OCI-LY7 (cell line): ENCODE measurements around the gene MAGI1. TPM values are rescaled to one million over a fixed set of nuclear protein-coding genes. Genes with fewer than 3 reads are reported as not detected.

Experiments used
- BruUV-seq: library from RNA; stranded (reverse); fragments of 400-500 nt; replicated peaks from 2 replicates; lab custom pipeline; 2021; lab: Mats Ljungman, UMichigan
- CTCF ChIA-PET: fragments of 300-600 bp; sonication (Branson Sonifier 250); formaldehyde crosslinking; loops from one replicate; lab custom pipeline; 2022; ENCODE audit warnings: antibody characterized with exemption; ENCODE audit not compliant: unreplicated experiment; lab: Charles Lee
- POLR2A ChIA-PET: fragments of 300-600 bp; sonication (Branson Sonifier 250); formaldehyde crosslinking; loops from one replicate; lab custom pipeline; 2022; ENCODE audit warnings: antibody characterized with exemption; lab: Charles Lee
- DNase-seq: peaks from one replicate; pipeline ENCODE4 v3.0.0-alpha.2; 2015; ENCODE audit warnings: low spot score
- H2AFZ ChIP-seq: fragments of 200-600 bp; sonication (generic), shearing (Covaris generic); 2 replicates; pipeline ENCODE4 v1.6.1; 2014; ENCODE audit warnings: mild to moderate bottlenecking, antibody characterized with exemption, low read length, moderate library complexity
- H3K27ac ChIP-seq: fragments of 200-600 bp; sonication (generic); 2 replicates; pipeline ENCODE4 v1.5.1; 2014; ENCODE audit warnings: mixed run types, low read depth, mild to moderate bottlenecking, moderate library complexity, low read length, inconsistent platforms; ENCODE audit not compliant: poor library complexity, severe bottlenecking
- H3K36me3 ChIP-seq: fragments of 200-600 bp; sonication (generic); 2 replicates; pipeline ENCODE4 v1.6.1; 2014; ENCODE audit warnings: mild to moderate bottlenecking, antibody characterized with exemption, low read length, moderate library complexity, mixed read lengths; ENCODE audit not compliant: insufficient read depth
- H3K4me1 ChIP-seq: fragments of 200-600 bp; sonication (generic); 2 replicates; pipeline ENCODE4 v1.5.1; 2014; ENCODE audit warnings: mild to moderate bottlenecking, low read length; ENCODE audit not compliant: insufficient read depth, poor library complexity, severe bottlenecking
- H3K4me2 ChIP-seq: fragments of 200-600 bp; sonication (generic); 2 replicates; pipeline ENCODE4 v1.6.1; 2014; ENCODE audit warnings: mild to moderate bottlenecking, low read length
- H3K4me3 ChIP-seq: fragments of 200-600 bp; sonication (generic); 2 replicates; pipeline ENCODE4 v1.5.1; 2014; ENCODE audit warnings: mild to moderate bottlenecking, low read depth, low read length; ENCODE audit not compliant: poor library complexity, severe bottlenecking
- H3K79me2 ChIP-seq: fragments of 200-600 bp; sonication (generic); 2 replicates; pipeline ENCODE4 v1.6.1; 2016; ENCODE audit warnings: low read depth, mild to moderate bottlenecking, low read length, moderate library complexity, mixed read lengths; ENCODE audit not compliant: insufficient read depth
- H3K9me2 ChIP-seq: fragments of 200-600 bp; sonication (generic); 2 replicates; pipeline ENCODE4 v1.6.1; 2016; ENCODE audit warnings: mild to moderate bottlenecking, low read length, mixed read lengths; ENCODE audit not compliant: insufficient read depth
- H3K9me3 ChIP-seq: fragments of 200-600 bp; sonication (generic); 2 replicates; pipeline ENCODE4 v1.6.1; 2014; ENCODE audit warnings: mild to moderate bottlenecking, mixed run types, low read length, mixed read lengths
- H4K20me1 ChIP-seq: fragments of 200-600 bp; sonication (generic); 2 replicates; pipeline ENCODE4 v1.6.1; 2014; ENCODE audit warnings: mild to moderate bottlenecking, antibody characterized with exemption, low read length, moderate library complexity, mixed read lengths; ENCODE audit not compliant: insufficient read depth
- EZH2phosphoT487 ChIP-seq: fragments of 200-600 bp; sonication (generic); IDR thresholded peaks from 2 replicates; pipeline ENCODE4 v1.6.1; 2018; ENCODE audit warnings: low read depth, borderline replicate concordance, mild to moderate bottlenecking, mixed run types, antibody characterized with exemption, low read length, moderate library complexity, mixed read lengths
- intact Hi-C: fragments of 100-400 bp; cut with micrococcal nuclease; formaldehyde crosslinking; loops from one replicate; pipeline ENCODE4 v1.10.0; 2022; ENCODE audit not compliant: unreplicated experiment
- total RNA-seq, 2 experiments: library from RNA; depleted of rRNA in 1 of 2; stranded (reverse); fragments of >200 nt in 1 of 2; shearing (Covaris generic) in 1 of 2; gene quantifications; 2 replicates each; pipeline ENCODE4 v1.2.3, GENCODE V29; 2014 to 2022
- TF ChIP-seq, protein P1 (sequence below): fragments of 200-600 bp; sonication (generic); conservative IDR thresholded peaks from 2 replicates; pipeline ENCODE4 v1.5.1; 2014; ENCODE audit warnings: mild to moderate bottlenecking, antibody characterized with exemption, low read length, moderate library complexity, mixed read lengths

The MAGI1 gene
- total RNA-seq, 2 experiments from 2014 or later = 0.63 to 2.5 TPM

DNA sequence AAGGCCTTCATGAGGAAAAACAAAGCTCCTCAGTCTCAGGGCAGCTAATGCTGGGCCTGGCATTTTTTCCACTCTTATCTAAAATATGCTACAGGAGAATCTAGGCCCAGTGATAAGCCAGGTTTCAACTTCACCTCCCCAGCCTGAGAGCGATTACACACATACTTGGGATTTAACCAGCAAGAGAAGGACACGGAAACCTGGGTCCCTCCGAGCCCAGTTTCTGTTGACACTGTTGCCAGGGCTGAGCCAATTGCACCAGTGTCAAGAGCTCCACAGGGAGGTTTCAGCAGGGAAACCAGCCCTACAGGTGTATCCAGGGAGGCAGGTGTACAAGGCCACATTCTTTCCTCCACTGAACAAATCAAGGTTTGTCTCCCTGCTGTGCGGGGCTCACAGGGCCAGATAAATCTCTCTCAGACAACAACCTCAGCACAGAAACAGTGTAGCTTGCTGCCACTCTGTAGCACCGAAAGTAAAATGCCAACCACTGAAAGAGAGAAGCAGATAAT, 85.4 kb downstream of the MAGI1 start:
- Histone ChIP-seq H3K4me1 (no peaks in the 10 kb centered on the region), H3K79me2 (no peaks in the 10 kb centered on the region), H3K9me3 (no peaks in the 10 kb centered on the region), H2AFZ (no peak overlapping the region), H3K36me3 (no peaks in the 10 kb centered on the region), H4K20me1 (no peaks in the 10 kb centered on the region), H3K9me2 (no peaks in the 10 kb centered on the region), H3K4me2 (no peak overlapping the region), H3K4me3 (no peak overlapping the region), H3K27ac (no peak overlapping the region)
- CTCF ChIA-PET = no interaction called here
- no peak for DNase-seq
- TF ChIP-seq, protein P1, sequence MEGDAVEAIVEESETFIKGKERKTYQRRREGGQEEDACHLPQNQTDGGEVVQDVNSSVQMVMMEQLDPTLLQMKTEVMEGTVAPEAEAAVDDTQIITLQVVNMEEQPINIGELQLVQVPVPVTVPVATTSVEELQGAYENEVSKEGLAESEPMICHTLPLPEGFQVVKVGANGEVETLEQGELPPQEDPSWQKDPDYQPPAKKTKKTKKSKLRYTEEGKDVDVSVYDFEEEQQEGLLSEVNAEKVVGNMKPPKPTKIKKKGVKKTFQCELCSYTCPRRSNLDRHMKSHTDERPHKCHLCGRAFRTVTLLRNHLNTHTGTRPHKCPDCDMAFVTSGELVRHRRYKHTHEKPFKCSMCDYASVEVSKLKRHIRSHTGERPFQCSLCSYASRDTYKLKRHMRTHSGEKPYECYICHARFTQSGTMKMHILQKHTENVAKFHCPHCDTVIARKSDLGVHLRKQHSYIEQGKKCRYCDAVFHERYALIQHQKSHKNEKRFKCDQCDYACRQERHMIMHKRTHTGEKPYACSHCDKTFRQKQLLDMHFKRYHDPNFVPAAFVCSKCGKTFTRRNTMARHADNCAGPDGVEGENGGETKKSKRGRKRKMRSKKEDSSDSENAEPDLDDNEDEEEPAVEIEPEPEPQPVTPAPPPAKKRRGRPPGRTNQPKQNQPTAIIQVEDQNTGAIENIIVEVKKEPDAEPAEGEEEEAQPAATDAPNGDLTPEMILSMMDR = no peak
- no peak for TF ChIP-seq EZH2phosphoT487
- intact Hi-C loops = no loop called here
- no TSS peak for BruUV-seq
- POLR2A ChIA-PET = no interaction called here

DNA sequence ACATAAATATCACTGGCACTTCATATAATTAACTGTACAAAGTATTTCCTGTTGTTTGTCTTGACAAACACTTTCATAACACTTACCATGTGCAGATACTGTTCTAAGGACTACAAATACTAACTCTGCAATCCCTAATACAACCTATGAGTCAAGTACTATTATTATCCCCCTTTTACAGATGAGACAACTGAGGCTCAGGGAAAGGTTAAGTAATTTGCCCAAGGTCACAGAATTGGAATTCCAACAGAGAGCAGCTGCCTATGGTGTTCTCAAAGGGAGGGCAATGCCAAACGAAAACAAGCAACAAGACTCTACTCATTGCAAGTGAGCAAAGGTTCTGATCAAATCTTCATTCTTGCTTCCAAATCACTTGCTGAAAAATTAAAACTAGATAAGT, 85.9 kb downstream of the MAGI1 start:
- Histone ChIP-seq H3K36me3 (no peaks in the 10 kb centered on the region), H3K4me2 (no peak overlapping the region), H3K79me2 (no peaks in the 10 kb centered on the region), H3K4me3 (no peak overlapping the region), H4K20me1 (no peaks in the 10 kb centered on the region), H3K9me2 (no peaks in the 10 kb centered on the region), H2AFZ (no peak overlapping the region), H3K9me3 (no peaks in the 10 kb centered on the region), H3K4me1 (no peaks in the 10 kb centered on the region), H3K27ac (no peak overlapping the region)
- intact Hi-C loops = no loop called here
- no TSS peak for BruUV-seq
- TF ChIP-seq, protein P1 = no peak
- no peak for TF ChIP-seq EZH2phosphoT487
- DNase-seq = no peak
- ChIA-PET POLR2A (no interaction called here), CTCF (no interaction called here)

DNA sequence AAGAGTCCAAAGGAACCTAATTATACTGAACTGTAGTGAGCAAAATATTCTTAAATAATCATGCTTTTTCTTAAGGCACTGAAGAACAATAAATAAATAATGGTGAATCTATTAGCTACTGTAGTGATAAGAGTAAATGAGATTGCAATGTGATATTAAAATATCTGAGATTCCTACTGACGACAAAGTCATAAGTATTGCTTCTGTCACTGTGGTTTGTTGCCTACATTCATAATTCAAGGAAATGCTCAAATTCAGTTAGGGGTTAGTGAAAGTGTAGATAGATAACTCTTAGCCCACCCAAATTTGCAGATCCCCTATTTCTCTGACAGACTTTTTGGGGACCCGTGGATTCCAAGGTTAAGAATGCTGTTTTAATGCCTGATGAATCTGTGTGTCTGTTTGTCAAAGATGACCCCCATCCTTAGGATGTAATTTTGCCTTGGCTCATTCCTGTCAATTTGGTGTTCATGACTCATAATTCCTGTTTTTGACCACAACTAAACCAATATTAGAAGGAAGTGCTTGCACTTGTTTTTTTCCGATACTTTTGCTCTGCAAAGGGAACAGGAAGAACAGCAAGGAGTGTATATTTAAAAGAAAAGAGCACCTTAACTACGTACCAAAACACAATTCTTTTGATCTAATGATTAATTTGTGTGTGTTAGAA, 86.7 kb downstream of the MAGI1 start:
- Histone ChIP-seq H3K9me3 (no peaks in the 10 kb centered on the region), H2AFZ (no peak overlapping the region), H3K27ac (no peak overlapping the region), H3K4me3 (no peak overlapping the region), H3K36me3 (no peaks in the 10 kb centered on the region), H4K20me1 (no peaks in the 10 kb centered on the region), H3K4me1 (no peaks in the 10 kb centered on the region), H3K4me2 (no peak overlapping the region), H3K9me2 (no peaks in the 10 kb centered on the region), H3K79me2 (no peaks in the 10 kb centered on the region)
- TF ChIP-seq, protein P1 = no peak
- TF ChIP-seq EZH2phosphoT487 = no peak
- no peak for DNase-seq
- no TSS peak for BruUV-seq
- POLR2A ChIA-PET = no interaction called here
- CTCF ChIA-PET = no interaction called here
- intact Hi-C loops = no loop called here
